OCI-LY1 (cell line): ENCODE results near the gene SRGAP2C.
"Not testable (repeated sequence)": the region's sequence is repeated elsewhere in the genome, so short reads cannot be mapped to it uniquely, and the experiment has no call there.

Experiments
- EZH2 ChIP-seq: fragments of 200-600 bp; sonication (generic), shearing (Covaris generic); IDR thresholded peaks from 2 replicates; pipeline ENCODE4 v1.8.0; 2017; ENCODE audit warnings: borderline replicate concordance, mixed run types, mild to moderate bottlenecking, antibody characterized with exemption, low read length, moderate library complexity, mixed read lengths
- TF ChIP-seq, protein P1 (sequence below): fragments of 200-600 bp; sonication (generic), shearing (Covaris generic); IDR thresholded peaks from 2 replicates; pipeline ENCODE4 v1.5.1; 2017; ENCODE audit warnings: mild to moderate bottlenecking, antibody characterized with exemption, low read length, moderate library complexity, mixed read lengths

DNA sequence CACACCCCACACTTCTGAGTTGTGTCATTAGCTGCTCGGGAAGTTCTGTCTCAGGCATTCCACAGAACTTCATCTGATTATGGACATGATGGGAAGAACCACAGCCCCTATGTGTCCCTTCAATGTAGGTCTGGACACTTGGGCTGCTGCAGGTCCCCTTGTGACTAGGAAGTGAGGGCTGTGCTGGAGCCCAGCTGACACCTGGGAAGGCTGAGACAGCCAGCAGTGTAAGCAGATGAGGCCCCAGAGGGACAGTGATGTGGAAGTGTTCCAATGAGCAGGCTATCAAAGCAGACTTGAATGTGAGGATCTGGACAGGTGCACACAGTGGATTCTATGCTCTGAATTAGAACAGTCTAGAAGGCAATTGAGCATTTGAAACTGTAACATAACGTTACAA is 239.2 kb downstream of the SRGAP2C start:
- TF ChIP-seq, protein P1, sequence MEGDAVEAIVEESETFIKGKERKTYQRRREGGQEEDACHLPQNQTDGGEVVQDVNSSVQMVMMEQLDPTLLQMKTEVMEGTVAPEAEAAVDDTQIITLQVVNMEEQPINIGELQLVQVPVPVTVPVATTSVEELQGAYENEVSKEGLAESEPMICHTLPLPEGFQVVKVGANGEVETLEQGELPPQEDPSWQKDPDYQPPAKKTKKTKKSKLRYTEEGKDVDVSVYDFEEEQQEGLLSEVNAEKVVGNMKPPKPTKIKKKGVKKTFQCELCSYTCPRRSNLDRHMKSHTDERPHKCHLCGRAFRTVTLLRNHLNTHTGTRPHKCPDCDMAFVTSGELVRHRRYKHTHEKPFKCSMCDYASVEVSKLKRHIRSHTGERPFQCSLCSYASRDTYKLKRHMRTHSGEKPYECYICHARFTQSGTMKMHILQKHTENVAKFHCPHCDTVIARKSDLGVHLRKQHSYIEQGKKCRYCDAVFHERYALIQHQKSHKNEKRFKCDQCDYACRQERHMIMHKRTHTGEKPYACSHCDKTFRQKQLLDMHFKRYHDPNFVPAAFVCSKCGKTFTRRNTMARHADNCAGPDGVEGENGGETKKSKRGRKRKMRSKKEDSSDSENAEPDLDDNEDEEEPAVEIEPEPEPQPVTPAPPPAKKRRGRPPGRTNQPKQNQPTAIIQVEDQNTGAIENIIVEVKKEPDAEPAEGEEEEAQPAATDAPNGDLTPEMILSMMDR: not testable (repeated sequence)
- TF ChIP-seq EZH2: not testable (repeated sequence)
